ENCODE data around the gene BRMS1.

DNA sequence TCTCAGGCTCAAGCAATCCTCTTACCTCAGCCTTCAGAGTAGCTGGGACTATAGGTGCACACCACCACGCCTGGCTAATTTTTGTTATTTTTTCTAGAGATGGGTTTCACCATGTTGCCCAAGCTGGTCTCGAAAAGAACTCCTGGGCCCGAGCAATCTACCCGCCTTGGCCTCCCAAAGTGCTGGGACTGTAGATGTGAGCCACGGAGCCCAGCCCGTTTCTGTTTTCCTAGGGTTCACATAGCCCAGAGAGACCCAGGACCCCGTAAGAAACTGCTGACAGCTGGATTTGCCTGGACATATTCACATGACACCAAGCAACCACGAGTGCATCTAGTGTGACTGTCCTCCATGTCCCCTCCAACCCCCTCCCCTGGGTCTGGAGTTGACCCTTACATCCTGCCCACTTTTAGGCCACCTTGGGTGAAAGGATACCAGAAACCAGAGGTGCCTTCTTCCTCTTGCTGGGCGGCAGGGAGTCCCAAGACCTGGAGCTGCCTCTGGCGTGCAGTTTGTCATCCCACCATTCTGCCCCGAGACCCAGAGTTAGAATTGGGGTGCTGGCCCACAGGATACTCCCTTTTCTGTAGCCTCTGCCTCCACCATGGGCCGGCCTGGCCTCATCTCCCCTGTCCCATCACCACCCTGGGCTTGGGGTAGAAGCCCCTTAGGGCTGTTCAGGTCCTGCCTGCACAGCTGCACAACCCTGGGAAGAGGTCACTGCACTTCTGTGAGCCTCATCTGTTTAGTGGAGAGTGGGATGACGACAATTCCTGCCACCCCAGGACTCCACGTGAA is 5.0 kb downstream of the BRMS1 start:
- TF ChIP-seq CTCF (IDR thresholded peaks at IDR 0.05): no peak
- TF ChIP-seq EZH2 (IDR thresholded peaks at IDR 0.05): no peak
- TF ChIP-seq EZH2phosphoT487 (IDR thresholded peaks at IDR 0.05): no peak
